Nephron (organoid): ENCODE measurements around the gene SH3BP1.
A peak's percentile ranks its signal among the peaks of the same experiment; 100 is the strongest.

Source experiments
- H3K27ac Mint-ChIP-seq, 3 experiments: 2 replicates each; pipeline ENCODE4 v1.8.0; 2020; ENCODE audit warnings: mixed read lengths in 3 of 3, mild to moderate bottlenecking in 2 of 3, moderate library complexity in 1 of 3
- H3K27me3 Mint-ChIP-seq: 2 replicates; pipeline ENCODE4 v1.8.0; 2021; ENCODE audit warnings: low read depth, mild to moderate bottlenecking, moderate library complexity, mixed read lengths
- H3K36me3 Mint-ChIP-seq: 2 replicates; pipeline ENCODE4 v1.8.0; 2020; ENCODE audit warnings: low read depth, mixed read lengths
- H3K4me1 Mint-ChIP-seq: 2 replicates; pipeline ENCODE4 v1.8.0; 2020; ENCODE audit warnings: mixed read lengths
- H3K4me3 Mint-ChIP-seq, 3 experiments: 2 replicates each; pipeline ENCODE4 v1.8.0; 2020; ENCODE audit warnings: mild to moderate bottlenecking in 3 of 3, mixed read lengths in 3 of 3, moderate library complexity in 2 of 3
- H3K9me3 Mint-ChIP-seq: 2 replicates; pipeline ENCODE4 v1.8.0; 2020; ENCODE audit warnings: mixed read lengths
- CTCF ChIP-seq, 3 experiments: fragments of 200-600 bp; sonication (generic); IDR thresholded peaks; one replicate each; pipeline ENCODE4 v1.5.0; 2021; ENCODE audit warnings: antibody characterized with exemption in 3 of 3; ENCODE audit not compliant: unreplicated experiment in 3 of 3

Gene SH3BP1

GRCh38 chr22:37625737-37626136 is 13.7 kb upstream of the SH3BP1 start:
- Mint-ChIP-seq H3K27ac (peak overlapping the region in 2 of 3 experiments; percentile 89 to 90), H3K9me3 (no peaks in the 10 kb centered on the region), H3K4me1 (peaks cover 37% of the 10 kb centered on the region), H3K36me3 (peaks cover 12% of the 10 kb centered on the region), H3K27me3 (no peaks in the 10 kb centered on the region), H3K4me3 (no peak overlapping the region)
- TF ChIP-seq CTCF (IDR thresholded peaks at IDR 0.05; ENCODE audit: unreplicated experiment in 3 of 3), result no peak

- Mint-ChIP-seq H3K9me3 (no peaks in the 10 kb centered on the region), H3K4me3 (peak overlapping the region in 1 of 3 experiments; percentile 27), H3K36me3 (peaks cover 11% of the 10 kb centered on the region), H3K27me3 (no peaks in the 10 kb centered on the region), H3K27ac (peak overlapping the region in 2 of 3 experiments; percentile 63 to 90), H3K4me1 (peaks cover 39% of the 10 kb centered on the region)
- TF ChIP-seq CTCF (IDR thresholded peaks at IDR 0.05; ENCODE audit: unreplicated experiment in 3 of 3), result no peak
Observed at GRCh38 chr22:37626144-37626543, 13.3 kb upstream of the SH3BP1 start.

GRCh38 chr22:37626556-37627075 is 12.9 kb upstream of the SH3BP1 start:
- peaks cover 11% of the 10 kb centered on the region for H3K36me3 Mint-ChIP-seq
- H3K4me3 Mint-ChIP-seq, result peak overlapping the region in 1 of 3 experiments; percentile 27
- TF ChIP-seq CTCF (IDR thresholded peaks at IDR 0.05; ENCODE audit: unreplicated experiment in 3 of 3), result no peak
- peak overlapping the region; percentile 78 to 91 (median 90) for H3K27ac Mint-ChIP-seq
- no peaks in the 10 kb centered on the region for H3K27me3 Mint-ChIP-seq
- H3K4me1 Mint-ChIP-seq, result peaks cover 42% of the 10 kb centered on the region
- no peaks in the 10 kb centered on the region for H3K9me3 Mint-ChIP-seq

- Mint-ChIP-seq H3K27ac (peak overlapping the region; percentile 78 to 91 (median 90)), H3K4me3 (no peak overlapping the region), H3K4me1 (peaks cover 47% of the 10 kb centered on the region), H3K27me3 (no peaks in the 10 kb centered on the region), H3K36me3 (peaks cover 11% of the 10 kb centered on the region), H3K9me3 (no peaks in the 10 kb centered on the region)
- no peak for TF ChIP-seq CTCF (IDR thresholded peaks at IDR 0.05; ENCODE audit: unreplicated experiment in 3 of 3)
Observed at GRCh38 chr22:37627121-37627520, 12.3 kb upstream of the SH3BP1 start.

- H3K27me3 Mint-ChIP-seq, result no peaks in the 10 kb centered on the region
- peaks cover 47% of the 10 kb centered on the region for H3K4me1 Mint-ChIP-seq
- H3K27ac Mint-ChIP-seq, result peak overlapping the region in 2 of 3 experiments; percentile 90 to 91
- TF ChIP-seq CTCF (IDR thresholded peaks at IDR 0.05; ENCODE audit: unreplicated experiment in 3 of 3), result no peak
- peaks cover 11% of the 10 kb centered on the region for H3K36me3 Mint-ChIP-seq
- no peak overlapping the region for H3K4me3 Mint-ChIP-seq
- H3K9me3 Mint-ChIP-seq, result no peaks in the 10 kb centered on the region
Observed at GRCh38 chr22:37627545-37627944, 11.9 kb upstream of the SH3BP1 start.

- Mint-ChIP-seq H3K4me1 (peaks cover 52% of the 10 kb centered on the region), H3K27ac (peak overlapping the region in 2 of 3 experiments; percentile 57 to 68), H3K9me3 (no peaks in the 10 kb centered on the region), H3K27me3 (no peaks in the 10 kb centered on the region), H3K36me3 (peaks cover 7% of the 10 kb centered on the region), H3K4me3 (no peak overlapping the region)
- TF ChIP-seq CTCF (IDR thresholded peaks at IDR 0.05; ENCODE audit: unreplicated experiment in 3 of 3), result no peak
Observed at GRCh38 chr22:37628830-37629229, 10.6 kb upstream of the SH3BP1 start.
